HG02623 (cell line): ENCODE measurements around the gene BCL11A.

Experiments
- ATAC-seq: cut with Tn5 transposase; IDR thresholded peaks from one replicate; pipeline ENCODE4 v1.9.1; 2021; ENCODE audit warnings: moderate library complexity; ENCODE audit not compliant: unreplicated experiment

The BCL11A gene

DNA sequence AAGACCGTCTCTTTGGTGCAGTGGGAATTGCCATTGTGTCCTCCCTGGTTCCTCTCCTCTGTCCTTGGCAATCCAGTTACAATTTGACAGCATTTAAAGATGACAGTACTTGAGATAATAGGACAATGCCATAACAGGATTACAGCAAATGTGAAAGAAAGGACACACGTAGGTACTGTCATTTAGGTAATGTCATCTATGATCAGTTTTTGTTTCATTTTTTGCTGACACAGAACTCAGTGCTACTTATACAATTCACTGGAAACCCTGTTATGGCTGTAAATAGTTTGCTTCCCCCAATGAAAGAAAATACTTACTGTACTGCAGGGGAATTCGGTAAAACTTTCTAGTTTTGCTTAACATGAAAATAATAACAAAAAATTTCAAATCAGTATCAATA is 65.2 kb downstream of the BCL11A start:
- ATAC-seq: peak; percentile 53

DNA sequence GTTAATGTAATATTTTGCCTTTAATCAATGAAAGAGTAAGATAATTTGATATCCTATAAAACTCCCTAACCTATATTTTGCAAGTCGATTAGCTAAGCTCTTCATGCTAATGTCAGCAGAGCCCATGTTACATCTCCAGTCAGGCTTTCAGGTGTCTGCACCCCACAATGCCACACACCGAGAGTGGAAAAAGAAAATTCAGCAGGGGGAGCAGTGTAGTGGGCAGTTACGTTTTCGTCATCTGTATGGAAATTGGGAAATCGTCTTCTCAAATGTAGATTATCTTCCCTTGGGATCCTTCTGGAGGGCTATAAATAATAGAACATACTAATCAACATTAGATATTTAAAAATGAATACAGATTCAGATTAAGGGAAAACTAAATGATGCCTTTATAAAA is 66.3 kb downstream of the BCL11A start:
- ATAC-seq: no peak

DNA sequence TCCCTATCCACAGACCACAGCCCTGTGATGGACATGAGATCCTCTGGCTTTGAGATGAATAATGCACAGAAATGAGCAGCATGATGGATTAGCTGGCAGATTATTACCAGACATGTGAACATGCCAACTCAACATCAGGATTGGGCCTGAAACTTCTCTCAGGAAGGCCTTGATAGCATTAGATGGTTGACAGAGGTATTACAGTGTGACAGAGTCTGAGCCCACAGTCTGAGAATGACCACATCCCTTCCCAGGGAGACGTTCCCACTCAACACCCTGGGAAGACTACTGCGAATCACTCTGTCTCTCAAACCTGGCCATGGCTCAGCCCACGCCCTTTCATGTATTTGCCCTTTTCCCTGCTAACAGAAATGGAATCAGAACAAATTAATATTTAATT is 66.9 kb downstream of the BCL11A start:
- no peak for ATAC-seq

DNA sequence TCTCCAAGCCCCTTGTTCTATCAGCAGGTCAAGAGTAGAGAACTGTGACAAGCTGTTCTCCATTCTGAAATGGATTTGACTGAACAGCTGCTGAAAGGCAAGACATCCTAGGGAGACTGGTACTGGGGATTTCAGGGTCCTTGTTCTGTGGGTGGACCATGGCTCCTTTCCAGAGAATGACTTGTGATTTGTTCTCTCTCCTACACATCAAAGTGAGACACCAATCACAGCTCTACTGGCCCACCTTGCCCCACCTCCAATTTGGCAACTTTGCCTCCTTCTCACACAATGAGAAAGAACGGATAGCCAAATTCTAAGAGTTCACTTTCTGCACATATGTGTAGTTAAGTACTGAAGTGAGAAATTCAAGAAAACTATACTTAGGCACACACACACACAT is 67.4 kb downstream of the BCL11A start:
- ATAC-seq: no peak

DNA sequence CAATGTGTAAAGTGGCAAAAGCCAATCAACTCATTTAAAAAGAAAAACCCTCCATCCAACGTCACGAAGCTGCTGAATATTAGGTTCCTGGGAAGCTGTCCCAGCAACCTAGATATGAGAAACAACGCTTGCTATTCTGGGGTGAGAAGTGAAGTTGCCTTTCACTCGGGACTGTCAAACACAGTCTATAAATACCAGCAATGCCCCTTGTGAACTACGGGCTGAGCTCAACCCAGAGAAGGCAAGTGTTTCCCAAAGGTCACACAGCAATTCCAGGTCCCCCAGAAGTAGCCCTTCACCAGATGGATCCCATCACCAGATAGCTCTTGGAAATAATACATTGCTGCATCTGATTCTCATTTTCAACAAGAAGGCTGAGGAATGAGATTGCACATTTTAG is 67.9 kb downstream of the BCL11A start:
- no peak for ATAC-seq

DNA sequence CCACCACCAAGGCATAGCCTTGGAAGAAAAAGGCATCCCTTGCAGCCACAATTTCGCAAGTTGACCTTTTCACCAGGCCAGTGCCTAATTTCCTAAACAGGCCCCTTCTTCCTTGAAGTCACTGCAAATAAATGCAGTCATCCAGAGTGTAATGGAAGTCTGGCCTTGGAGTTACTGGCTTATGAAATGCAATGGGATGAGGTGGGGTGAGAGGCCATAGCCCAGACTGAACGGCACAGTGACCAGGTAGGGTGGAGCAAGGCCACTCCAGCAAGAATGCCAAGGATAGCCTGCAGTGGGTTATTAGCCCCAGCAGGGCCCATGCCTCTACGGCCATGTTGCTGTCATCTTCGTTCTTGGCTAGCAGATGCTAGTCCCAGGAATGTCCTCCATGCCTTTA is 68.4 kb downstream of the BCL11A start:
- ATAC-seq: no peak

DNA sequence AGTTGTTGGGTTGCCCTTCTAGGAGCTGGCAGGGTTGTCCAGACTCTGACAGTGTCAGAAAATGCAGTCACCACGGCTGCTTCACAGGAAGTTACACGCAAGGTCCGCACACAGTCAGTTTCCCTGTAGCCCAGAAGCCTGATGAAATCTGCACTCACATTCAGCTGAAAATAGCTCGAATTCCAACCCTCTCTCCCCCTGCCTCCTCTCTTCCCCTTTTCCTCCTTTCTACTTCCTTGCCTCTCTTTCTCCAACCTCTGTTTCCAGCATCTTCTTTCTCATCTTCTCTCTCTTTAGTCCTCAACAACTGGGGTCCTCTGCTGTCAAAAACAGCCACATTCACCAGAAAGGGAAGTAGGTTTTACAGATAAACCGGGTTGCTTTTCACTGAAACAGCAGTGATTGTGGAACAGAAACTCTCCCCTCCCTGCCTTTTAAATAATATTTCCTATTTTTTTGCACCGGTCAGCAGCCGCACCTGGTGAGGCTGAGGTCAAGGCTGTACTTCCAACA is 69.3 kb downstream of the BCL11A start:
- no peak for ATAC-seq

DNA sequence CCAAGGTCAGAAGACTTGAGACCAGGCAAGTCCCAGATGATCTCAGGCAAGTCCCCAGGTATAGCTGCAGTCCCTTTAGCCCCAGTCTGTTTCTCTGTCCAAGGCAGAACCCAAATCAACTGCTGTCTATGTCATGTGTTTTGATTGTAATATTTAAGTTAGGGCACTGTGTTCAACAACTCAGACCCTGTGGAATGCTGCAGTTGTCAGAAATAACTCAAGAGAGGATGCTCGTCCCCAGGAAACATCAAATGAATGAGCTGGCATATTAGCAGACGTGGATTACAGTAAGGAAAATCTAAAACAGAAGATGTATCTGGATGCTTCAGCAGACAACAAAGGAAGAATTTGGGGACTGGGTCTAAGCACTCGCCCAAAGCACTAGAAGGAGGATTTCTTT is 70.1 kb downstream of the BCL11A start:
- no peak for ATAC-seq

DNA sequence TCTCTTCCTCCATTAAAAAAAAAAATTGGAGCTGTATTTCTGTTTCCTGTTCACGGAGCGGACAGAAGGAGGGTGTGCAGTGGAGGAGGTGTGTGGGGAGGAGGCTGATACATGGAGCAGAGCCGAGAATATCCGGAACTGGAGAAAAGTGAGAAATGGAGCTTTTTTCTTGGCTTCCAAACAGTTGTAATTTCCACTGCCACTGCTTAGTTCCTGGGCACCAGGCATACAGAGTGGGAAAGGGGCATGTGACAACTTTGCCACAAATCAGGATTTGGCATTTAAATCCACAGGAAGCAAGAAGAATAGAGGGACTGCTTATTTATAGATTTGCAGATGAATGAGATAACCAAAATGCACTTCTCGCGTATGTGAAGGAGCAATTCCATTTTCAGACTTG is 71.2 kb downstream of the BCL11A start:
- no peak for ATAC-seq

DNA sequence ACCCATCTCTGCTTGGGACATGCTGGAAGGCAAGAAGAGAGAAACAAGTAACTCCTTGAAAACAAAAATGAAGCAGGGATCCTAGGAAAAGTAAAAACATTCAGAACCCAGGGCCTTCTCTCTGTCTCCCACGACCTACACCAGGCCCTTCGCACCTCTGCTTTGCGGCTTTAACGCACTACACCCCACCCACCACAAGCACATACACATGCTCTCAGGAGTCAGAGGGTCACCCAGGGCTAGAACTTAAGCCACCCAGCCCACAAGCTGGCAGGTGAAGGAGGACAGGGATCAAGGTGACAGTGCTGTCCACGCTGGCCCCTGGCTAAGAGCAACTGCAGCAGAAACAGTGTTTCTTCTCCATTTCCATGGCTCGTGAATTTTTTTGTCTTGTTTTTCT is 72.2 kb downstream of the BCL11A start:
- ATAC-seq: no peak

DNA sequence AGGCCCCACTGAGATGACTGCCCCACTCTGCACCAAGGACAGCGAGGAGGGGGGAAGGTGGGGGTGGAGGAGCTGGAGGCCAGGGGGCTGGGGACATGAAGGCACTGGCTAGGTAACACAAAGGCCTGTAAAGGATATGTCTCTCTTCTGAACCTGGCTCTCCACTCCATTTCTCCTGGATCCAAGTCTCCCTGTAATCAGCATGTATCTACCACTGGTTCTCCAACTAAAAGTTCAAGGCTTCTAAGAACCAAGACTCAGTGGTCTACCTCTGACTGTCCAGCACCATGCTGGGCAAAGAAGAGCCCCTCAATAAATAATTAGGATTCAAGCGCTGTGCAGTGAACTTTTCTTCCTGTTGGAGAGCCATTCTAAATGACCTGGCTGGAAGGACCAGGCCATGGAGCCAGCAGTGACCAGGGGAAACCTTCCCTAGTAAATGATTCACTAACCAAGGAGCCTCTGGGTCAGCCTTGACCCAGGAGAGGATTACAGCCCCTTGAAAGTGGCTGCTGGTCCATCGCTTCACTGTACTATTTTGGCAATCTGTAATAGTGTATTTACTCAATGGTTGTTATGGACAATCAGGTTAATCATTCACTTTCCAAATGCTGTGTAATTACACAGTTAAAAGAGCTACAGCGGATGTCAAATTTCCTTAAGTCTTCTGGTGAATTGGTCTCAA is 73.2 kb downstream of the BCL11A start:
- no peak for ATAC-seq

DNA sequence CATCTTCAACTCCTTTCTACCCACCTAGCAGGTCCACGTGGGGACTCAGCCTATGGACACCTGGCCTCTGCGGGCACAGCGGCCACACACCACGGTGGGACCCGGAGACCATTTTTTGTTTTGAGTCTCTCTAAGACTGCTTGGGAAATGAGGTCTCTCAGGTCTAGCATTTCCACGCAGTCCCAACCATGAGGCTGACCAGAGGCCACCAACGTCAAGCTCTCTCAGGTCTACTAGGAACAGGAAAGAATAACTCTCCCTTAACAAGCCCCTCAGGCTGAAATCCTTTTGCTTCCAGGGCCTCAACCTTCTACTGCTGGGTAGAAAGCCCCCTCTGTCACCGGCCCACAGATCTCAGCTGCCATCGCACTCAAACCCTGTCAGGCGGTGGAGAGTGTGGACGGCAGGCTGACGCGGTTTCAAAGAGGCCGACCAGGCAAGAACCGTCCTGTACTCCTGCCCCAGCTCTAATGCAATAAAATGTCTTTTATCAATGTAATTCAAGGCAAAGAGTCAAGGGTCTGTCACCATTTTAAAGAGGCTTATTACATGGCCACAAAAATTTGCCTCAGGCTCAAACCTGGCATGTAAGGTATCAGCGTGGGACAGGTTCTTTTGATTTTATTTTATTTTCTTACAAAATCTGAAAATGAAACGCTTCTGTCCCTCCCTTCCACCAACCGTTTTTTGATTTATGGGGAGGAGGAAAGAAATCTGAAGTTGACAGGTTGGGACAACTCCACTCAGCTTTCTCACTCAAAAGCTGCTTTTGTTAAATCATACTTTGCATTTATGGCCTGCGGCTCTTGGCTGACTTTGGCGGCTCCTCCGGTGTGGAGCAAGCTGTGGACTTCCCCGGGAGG is 74.0 kb downstream of the BCL11A start:
- no peak for ATAC-seq

DNA sequence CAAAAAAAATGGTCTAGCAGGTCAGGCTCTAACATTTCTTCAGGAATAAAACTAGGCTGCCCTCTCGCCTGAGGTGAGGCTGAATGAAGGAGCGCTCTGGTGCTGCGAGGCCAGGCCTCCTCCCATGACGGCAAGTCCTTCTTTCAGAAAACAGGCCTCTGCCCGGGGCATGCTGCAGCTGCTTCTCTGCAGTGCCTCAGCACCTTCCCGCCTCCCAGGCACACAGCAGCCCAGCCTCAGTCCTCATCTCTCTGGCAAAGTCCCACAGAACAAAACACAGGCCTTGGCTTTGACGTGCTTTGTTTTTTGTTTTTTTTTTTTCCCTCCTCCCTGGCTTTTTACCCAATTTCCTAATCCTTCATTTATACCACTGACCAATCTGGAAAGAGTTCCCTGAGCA is 74.8 kb downstream of the BCL11A start:
- ATAC-seq: no peak

DNA sequence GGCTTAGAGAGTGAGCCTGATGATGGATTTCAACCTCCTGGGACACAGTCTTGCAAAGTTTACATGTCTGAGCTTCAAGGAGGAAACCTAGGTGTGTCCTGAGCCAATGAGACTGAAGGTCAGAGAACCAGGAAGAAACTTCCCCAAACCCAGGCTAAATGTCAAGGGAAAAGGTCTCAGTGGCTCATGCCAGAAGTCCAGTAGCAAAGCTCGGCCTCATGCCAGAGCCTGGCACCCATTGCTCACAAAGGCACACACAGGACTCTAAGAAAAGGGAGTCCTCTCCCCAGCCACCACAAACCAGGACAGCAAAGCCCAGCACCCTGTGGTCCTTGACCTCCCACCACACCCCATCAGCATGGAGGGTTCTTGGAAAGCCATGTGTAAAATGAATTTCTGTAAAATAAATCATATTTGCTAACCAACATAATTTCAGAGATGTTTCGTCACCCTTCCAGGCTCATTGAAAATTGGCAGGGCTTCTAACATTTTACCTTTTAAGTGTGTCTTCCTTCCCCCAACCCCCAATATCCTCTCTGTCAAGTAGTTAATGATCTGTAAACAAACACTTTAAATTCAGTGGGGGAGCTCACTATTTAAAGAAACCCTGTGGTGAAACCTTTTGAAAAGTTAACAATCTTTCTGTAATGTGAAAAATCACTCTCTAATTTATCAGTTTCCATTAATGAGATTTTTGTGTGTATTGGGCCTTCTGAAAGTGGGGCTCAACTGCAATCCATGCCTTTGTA is 77.1 kb downstream of the BCL11A start:
- ATAC-seq: no peak

DNA sequence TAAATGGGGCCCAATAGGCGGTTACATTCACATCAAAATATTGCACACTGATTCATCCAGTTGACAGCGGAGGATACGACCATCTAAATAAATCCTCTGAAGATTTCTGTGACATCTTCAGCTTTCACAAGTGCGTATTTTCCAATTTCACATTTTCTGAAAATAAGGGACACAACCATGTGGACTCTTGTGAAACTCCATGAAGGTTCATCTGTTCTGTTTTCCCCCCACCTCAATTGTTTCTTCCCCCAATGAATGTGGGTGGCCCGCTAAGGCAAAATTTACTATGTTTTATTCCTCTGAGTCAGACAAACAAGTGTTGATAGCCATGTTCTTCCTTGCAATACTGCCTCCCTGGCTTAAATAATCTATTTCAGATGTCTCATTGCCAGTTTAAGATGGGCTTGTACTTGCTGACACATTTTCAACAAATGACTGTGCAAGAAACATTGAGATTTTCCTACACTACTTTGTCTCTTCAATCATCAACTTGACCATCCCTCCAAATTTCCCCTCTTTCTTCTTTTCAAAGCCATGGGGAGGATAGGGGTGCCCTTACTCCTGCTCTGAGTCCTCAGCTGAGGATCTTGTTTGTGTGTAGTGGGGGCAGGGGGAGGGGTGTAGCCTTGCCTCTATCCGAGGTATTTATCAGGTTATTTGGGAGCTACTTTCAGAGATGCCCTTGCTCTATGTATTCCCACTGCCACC is 78.2 kb downstream of the BCL11A start:
- ATAC-seq: no peak

DNA sequence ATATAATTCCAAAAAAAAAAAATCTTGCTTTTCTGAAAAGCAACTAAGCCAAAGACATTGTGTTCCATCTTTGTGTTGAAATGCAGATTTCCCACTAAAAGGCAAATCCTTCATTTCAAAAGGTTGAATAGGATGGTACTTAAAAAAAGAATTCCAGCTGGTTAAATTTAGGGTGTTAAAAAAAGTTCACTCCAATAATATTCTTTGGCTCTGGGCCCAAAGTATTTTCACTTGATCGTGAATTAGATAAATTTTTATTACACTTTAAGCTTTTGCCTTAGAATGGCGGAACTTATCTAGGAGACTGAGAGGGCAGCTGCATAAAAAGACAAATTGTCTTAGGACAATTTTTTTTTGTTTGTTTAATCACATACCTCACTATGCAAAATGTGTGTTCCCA is 79.2 kb downstream of the BCL11A start:
- no peak for ATAC-seq

DNA sequence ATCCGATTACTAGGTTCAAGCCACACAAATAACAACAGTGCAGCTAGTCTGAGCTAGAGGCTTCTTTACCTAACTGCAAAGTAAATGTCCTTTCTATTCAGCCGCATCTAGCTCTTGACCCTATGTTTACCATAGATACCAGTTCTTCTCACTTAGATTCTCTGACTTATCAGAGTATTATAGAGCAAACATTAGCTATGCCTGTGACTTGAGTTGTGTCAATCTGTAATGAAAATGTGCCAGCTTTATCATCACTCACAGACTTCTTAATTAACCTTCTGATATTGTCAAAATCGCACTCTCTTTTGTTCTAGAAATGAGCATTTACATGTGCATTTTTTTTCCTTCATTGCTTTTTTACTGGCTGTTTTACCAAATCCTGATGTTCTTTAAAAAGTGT is 79.9 kb downstream of the BCL11A start:
- ATAC-seq: no peak

DNA sequence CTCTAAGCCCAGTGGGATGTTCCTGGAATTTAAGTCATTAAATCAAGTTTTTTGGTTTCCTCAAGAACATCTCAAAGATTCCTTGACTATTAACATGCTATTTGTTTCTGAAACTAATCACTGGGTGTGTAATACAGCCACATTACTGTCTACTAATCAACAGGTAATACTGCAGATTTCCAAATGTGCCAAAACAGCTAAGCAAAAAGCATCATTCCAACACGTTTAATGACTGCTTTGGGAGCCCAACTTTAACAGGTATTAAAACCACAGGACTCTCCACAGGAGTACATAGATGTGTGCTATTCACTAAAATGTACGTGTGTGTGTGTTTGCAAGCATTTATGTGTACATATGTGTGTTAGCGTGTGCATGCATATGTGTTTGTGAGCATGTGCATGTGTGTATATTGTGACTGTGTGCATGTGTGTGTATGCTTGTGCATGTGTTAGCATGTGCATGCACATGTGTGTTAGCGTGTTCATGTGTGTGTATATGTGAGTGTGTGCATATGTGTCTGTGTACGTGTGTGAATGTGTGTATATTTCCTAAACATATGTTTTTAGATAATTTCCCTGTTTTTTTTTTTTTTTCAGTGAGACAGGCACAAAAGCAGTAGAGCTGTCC is 80.7 kb downstream of the BCL11A start:
- no peak for ATAC-seq

DNA sequence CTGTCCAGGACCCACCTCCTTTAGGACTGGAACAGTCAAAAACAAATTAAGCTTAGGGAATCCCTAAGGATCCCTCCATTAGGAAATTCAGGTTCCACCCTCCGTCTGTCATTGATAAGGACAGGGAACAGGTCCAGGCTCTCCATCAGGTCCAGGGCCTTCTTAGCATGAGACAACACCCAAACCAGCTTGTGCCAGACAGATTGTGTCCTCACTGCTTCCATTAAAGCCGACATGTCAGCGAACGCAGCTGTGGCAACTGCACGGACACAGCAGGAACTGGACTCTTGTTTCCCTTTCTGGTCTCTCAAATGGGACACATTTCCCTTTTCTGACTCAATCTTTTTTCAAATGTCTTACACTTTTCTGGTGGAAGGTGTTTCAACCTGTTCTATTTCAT is 81.4 kb downstream of the BCL11A start:
- no peak for ATAC-seq

DNA sequence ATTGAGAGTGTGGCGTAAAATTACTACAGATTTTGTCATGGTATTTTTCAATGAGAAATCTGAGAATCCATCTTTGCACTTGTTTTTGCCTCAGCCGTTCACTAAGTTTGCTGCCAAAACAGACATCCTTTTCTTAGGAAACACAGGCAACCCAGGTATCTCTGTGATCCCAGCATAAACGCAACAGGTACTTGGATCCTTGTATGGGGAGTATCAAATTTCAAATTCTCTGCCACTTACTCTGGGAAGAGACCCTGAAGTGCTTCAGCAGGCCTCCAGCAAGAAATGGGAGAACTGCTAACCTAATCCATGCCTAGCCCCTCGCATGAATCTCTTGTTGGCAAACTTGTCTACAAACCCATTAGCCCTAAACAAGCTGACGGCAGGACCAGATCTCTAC is 83.1 kb downstream of the BCL11A start:
- ATAC-seq: no peak
